Mesenteric fat pad (tissue), 1 donor: ENCODE data around the gene DST. TPM values are rescaled to one million over a fixed set of nuclear protein-coding genes. Genes with fewer than 3 reads are reported as not detected.

ENCODE experiments used
- DNase-seq: peaks from one replicate; pipeline ENCODE4 v3.0.0-alpha.2; 2020; ENCODE audit warnings: low spot score
- total RNA-seq: library from RNA; stranded (reverse); fragmentation: NEBNext Ultra II Directional; extraction: Animal tissue kit (Norgen Biotek cat#: 25700); gene quantifications from one replicate; pipeline ENCODE4 v1.2.1, GENCODE V29; 2021
- donor health status: DM: yes; HTN: yes; CAD: no.

Gene DST
- total RNA-seq, 1 donor from 2014 or later: 190 TPM

- DNase-seq: no peak
Observed at GRCh38 chr6:56488281-56488680, 154.4 kb downstream of the DST start.

GRCh38 chr6:56486681-56487080 lies 156.0 kb downstream of the DST start:
- DNase-seq: no peak

DNA sequence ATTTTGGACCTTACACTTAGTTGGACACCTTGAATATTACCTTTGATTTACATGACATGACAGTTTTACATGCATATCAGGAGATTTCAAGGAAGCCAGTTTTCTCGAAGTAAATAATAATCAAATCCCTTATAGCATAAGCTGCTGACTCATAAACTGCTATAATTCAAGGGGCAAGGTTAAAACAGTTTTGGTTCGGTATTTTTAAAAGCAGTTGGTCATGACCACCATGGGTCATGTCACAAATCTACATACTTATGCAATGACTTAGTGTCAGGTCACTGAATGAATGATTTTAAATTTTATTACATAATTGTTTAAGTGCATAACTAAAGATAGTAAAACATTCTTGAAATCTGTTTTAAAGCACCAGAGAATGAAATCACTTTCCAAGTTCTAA lies 158.0 kb downstream of the DST start:
- DNase-seq: no peak

GRCh38 chr6:56483929-56484328 lies 158.8 kb downstream of the DST start:
- no peak for DNase-seq

DNA sequence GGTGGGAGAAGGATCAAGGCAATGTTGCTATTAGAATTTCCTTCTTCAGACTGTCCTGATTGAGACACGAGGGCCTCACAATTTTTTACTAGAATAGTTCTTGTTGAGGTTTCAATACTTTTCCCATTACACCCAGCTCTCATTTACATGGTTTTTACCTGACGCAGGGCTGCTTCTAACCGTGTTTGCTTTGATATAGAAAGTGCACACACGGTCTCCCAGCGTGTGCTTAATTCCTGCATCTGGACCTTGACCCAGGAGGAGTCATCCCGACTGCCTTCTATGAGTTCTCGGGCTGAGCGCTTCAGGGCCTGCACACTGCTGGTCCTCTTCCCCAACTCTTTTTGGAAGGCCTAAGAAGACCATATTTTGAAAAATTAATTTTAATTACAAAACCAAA lies 160.2 kb downstream of the DST start:
- DNase-seq: no peak

- DNase-seq: no peak
Observed at GRCh38 chr6:56481957-56482356, 160.7 kb downstream of the DST start.

- no peak for DNase-seq
Observed at GRCh38 chr6:56480654-56481337, 161.9 kb downstream of the DST start.

GRCh38 chr6:56480246-56480645 lies 162.4 kb downstream of the DST start:
- DNase-seq: no peak

GRCh38 chr6:56479381-56479780 lies 163.3 kb downstream of the DST start:
- no peak for DNase-seq

DNA sequence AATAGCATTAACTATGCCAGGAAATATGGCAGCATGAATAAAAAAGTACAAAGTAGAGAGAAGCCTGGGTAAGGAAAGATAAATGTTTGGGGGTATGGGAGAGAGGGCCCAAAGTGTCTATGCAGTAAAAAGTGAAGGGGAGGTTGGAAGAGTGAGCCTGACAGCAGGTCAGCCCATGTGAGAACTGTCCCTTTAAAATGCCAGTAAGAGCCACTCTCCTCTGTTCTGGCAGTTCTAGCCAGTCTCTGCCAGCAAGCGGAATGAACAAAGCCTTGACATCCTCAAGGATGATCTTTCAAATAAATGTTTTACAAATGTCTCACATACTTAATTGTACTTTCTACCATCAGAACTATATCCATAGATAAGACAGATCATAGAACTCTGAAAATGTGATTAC lies 164.5 kb downstream of the DST start:
- no peak for DNase-seq

- no peak for DNase-seq
Observed at GRCh38 chr6:56477241-56477640, 165.4 kb downstream of the DST start.

GRCh38 chr6:56475736-56476457 lies 166.8 kb downstream of the DST start:
- DNase-seq: no peak

DNA sequence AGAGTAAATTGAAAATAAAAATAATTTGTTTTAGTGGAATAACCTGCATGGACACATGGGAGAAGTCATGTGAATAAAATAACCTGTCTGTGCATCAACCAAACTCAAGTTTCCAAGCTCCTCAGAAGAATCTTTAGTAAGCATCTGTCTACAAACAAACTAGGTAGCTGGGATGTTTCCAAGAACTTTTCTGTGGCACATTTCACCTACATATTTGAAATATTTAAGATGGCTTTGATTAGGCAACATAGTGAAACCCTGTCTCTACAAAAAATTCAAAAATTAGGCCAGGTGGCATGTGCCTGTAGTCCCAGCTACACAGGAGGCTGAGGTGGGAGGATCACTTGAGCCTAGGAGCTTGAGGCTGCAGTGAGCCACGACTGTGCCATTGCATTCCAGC lies 168.2 kb downstream of the DST start:
- DNase-seq: no peak

- no peak for DNase-seq
Observed at GRCh38 chr6:56463443-56463842, 179.2 kb downstream of the DST start.

- no peak for DNase-seq
Observed at GRCh38 chr6:56459030-56459805, 183.5 kb downstream of the DST start.

DNA sequence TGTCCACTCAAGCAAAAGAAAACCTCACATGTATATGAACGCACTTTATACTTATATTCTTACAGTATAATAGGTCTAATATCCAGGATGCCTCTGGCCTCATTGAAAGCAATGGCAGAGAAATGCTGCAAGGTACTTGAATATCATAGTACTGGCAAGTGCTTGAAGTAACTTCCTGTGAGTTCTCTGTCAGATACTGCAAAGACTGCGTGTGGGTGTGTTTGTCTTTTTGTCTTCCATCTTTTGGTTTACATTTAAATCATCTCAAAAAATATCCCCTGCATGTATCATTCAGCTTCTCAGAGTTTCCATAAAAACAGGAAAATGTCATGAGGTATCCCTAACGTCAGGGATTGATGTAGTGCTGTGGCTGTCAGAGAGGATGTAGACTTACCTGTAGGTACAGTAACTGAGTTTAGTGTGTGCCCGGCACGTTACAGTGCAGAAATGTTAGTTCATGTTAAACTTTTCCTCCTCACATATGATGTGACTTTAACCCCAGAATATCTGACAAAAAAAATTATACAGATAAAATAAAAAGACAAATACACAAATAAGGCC lies 184.3 kb downstream of the DST start:
- no peak for DNase-seq

GRCh38 chr6:56456785-56457184 lies 185.9 kb downstream of the DST start:
- DNase-seq: no peak

DNA sequence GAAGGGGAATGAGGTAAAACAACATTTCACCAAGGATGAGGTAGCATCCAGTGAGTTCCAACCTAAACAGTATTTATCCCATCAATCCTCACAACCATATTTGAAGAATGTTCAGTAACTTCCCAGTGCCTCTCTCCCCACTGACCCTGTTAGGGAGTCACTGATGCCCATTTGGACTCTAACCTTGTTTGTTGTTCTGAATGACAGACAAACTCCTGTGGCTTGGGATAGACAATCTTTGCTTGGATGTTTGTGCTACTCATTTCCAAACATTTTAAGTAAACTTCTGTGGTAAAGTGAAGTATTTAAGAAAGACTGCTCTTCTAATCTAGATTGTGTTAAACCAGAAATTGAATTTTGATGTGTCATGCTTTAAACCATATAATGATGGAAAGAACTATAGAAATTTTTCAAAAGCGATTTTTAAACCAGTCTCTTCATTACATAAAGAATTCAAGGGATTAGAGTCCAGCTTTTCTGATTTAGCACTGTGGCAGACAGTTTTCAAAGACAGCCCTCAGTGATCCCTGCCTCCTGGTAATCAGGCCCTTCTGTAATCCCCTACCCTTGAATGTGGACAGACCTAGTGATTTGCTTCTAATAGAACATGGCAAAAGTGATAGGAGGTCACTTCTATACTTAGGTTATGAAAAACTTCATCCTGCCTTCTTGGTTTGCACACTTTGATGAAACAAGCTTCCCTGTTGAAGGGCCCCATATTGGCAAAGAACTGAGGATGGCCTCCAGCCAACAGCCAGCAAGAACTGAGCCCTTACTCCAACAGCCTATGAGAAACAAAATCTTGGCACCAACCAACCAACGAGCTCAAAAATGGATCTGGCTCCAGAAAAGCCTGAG lies 191.6 kb downstream of the DST start:
- DNase-seq: no peak

- no peak for DNase-seq
Observed at GRCh38 chr6:56450376-56450775, 192.3 kb downstream of the DST start.

DNA sequence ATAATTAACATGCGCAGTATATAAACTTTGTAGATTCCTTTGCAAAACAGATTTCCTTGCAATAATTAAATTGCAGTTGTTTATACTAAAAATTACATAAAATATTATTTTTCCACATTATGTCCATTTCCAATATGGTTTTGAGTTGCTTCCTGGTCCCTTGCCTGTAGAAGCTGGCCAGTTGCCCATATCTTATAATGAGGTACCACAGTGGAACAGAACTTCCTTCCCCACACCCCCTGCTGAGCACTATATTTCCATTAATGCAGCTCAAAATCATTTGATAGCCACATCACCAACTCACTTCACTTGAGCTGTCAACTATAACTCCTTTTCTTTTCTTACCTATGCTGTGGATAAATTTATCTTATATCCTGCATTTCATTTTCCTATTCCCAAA lies 194.6 kb downstream of the DST start:
- no peak for DNase-seq

GRCh38 chr6:56445818-56446217 lies 196.9 kb downstream of the DST start:
- DNase-seq: no peak
